HCT116 (cell line): ENCODE results near the gene ZNF837. TPM values are rescaled to one million over a fixed set of nuclear protein-coding genes. Genes with fewer than 3 reads are reported as not detected.

Experiments
- ATAC-seq: fragments of 200-7000 bp; cut with Tn5 transposase; 2 replicates; pipeline ENCODE4 v1.9.1; 2020; ENCODE audit warnings: mild to moderate bottlenecking, moderate library complexity
- BruUV-seq: library from RNA; stranded (reverse); fragments of 400-500 nt; replicated peaks from 2 replicates; lab custom pipeline; 2021; lab: Mats Ljungman, UMichigan
- CTCF ChIA-PET: fragments of 300-600 bp; sonication (Branson Sonifier 250); formaldehyde crosslinking; loops from one replicate; lab custom pipeline; 2021; ENCODE audit warnings: antibody characterized with exemption; lab: Charles Lee
- POLR2A ChIA-PET: fragments of 300-600, 350-600 bp; sonication (Branson Sonifier 250); formaldehyde crosslinking; loops from one replicate; lab custom pipeline; 2021; ENCODE audit warnings: antibody characterized with exemption; lab: Charles Lee
- RAD21 ChIA-PET, 2 experiments: fragments of 300-600 bp; sonication (Branson Sonifier 250); formaldehyde crosslinking; loops; one replicate each; lab custom pipeline; 2023; ENCODE audit warnings: low total read pairs in 2 of 2; ENCODE audit not compliant: uncharacterized antibody in 2 of 2, unreplicated experiment in 2 of 2, low non-redundant PET in 1 of 2; lab: Charles Lee
- DNase-seq: peaks from one replicate; pipeline ENCODE4 v3.0.0-alpha.2; 2010; ENCODE audit warnings: low read depth, low spot score
- H2AFZ ChIP-seq: fragments of 200-600 bp; shearing (Covaris generic), sonication (generic); 2 replicates; pipeline ENCODE4 v1.6.1; 2017; ENCODE audit warnings: low read depth, mixed run types, mixed read lengths, antibody characterized with exemption, low read length; ENCODE audit not compliant: poor library complexity, severe bottlenecking
- H3K27ac ChIP-seq: 2 replicates; pipeline ENCODE4 v1.5.1; 2012; ENCODE audit warnings: low read depth, low read length
- H3K27me3 ChIP-seq: fragments of 200-600 bp; sonication (generic); 2 replicates; pipeline ENCODE4 v1.6.1; 2016; ENCODE audit warnings: mixed run types, low read length, mixed read lengths; ENCODE audit not compliant: insufficient read depth
- H3K36me3 ChIP-seq, 2 experiments: fragments of 200-500 bp in 1 of 2; fragments of 200-600 bp in 1 of 2; sonication (Bioruptor generic) in 1 of 2; sonication (generic) in 1 of 2; 2 replicates each; pipeline versions ENCODE4 v1.5.1 to v1.6.1; 2014 to 2016; ENCODE audit warnings: low read length in 2 of 2, inconsistent platforms in 1 of 2, mixed read lengths in 1 of 2, mixed run types in 1 of 2; ENCODE audit not compliant: insufficient read depth in 2 of 2, control insufficient read depth in 1 of 2
- H3K4me1 ChIP-seq, 2 experiments: fragments of 200-600 bp in 1 of 2; sonication (generic) in 1 of 2; 2 replicates each; pipeline versions ENCODE4 v1.5.1 to v1.6.1; 2012 to 2017; ENCODE audit warnings: low read length in 2 of 2, inconsistent platforms in 1 of 2, mild to moderate bottlenecking in 1 of 2, mixed read lengths in 1 of 2, mixed run types in 1 of 2, moderate library complexity in 1 of 2; ENCODE audit not compliant: insufficient read depth in 2 of 2, control insufficient read depth in 1 of 2
- H3K4me2 ChIP-seq: fragments of 200-600 bp; sonication (generic); 2 replicates; pipeline ENCODE4 v1.6.1; 2017; ENCODE audit warnings: mixed run types, low read length, mixed read lengths
- H3K4me3 ChIP-seq, 2 experiments: fragments of 200-600 bp in 1 of 2; sonication (generic) in 1 of 2; replicated peaks in 1 of 2; 2 replicates each; pipeline ENCODE4 v1.5.1; 2011 to 2016; ENCODE audit warnings: low read length in 2 of 2, control low read depth in 1 of 2, low read depth in 1 of 2, mild to moderate bottlenecking in 1 of 2, mixed read lengths in 1 of 2, mixed run types in 1 of 2
- H3K79me2 ChIP-seq: fragments of 200-600 bp; sonication (generic); 2 replicates; pipeline ENCODE4 v1.6.1; 2017; ENCODE audit warnings: mild to moderate bottlenecking, mixed run types, low read length, moderate library complexity, mixed read lengths; ENCODE audit not compliant: insufficient read depth
- H3K9ac ChIP-seq: fragments of 200-600 bp; sonication (generic); 2 replicates; pipeline ENCODE4 v1.6.1; 2016; ENCODE audit warnings: low read length, mixed read lengths
- H3K9me2 ChIP-seq: fragments of 200-600 bp; sonication (generic), shearing (Covaris generic); 2 replicates; pipeline ENCODE4 v1.6.1; 2017; ENCODE audit warnings: mixed run types, mild to moderate bottlenecking, moderate library complexity; ENCODE audit not compliant: insufficient read depth
- H3K9me3 ChIP-seq, 2 experiments: fragments of 200-500 bp in 1 of 2; fragments of 200-600 bp in 1 of 2; sonication (Bioruptor generic) in 1 of 2; sonication (generic) in 1 of 2; 2 replicates each; pipeline ENCODE4 v1.6.1; 2014 to 2017; ENCODE audit warnings: low read length in 2 of 2, mixed read lengths in 2 of 2, inconsistent platforms in 1 of 2, low read depth in 1 of 2, mild to moderate bottlenecking in 1 of 2, mixed run types in 1 of 2, moderate library complexity in 1 of 2; ENCODE audit not compliant: control insufficient read depth in 1 of 2, insufficient read depth in 1 of 2
- H4K20me1 ChIP-seq: fragments of 200-600 bp; sonication (generic), shearing (Covaris generic); 2 replicates; pipeline ENCODE4 v1.6.1; 2017; ENCODE audit warnings: mixed run types, mild to moderate bottlenecking, moderate library complexity; ENCODE audit not compliant: insufficient read depth
- ATF3 ChIP-seq: IDR thresholded peaks from 2 replicates; pipeline ENCODE4 v1.6.1; 2012
- CBX3 ChIP-seq: IDR thresholded peaks from 2 replicates; pipeline ENCODE4 v1.6.1; 2012; ENCODE audit warnings: low read depth
- CEBPB ChIP-seq: IDR thresholded peaks from 2 replicates; pipeline ENCODE4 v1.6.1; 2012; ENCODE audit warnings: low read depth
- CTCF ChIP-seq, 3 experiments: fragments of 200-600 bp in 1 of 3; sonication (generic) in 1 of 3; IDR thresholded peaks in 2 of 3; conservative IDR thresholded peaks in 1 of 3; 2 replicates each; pipeline ENCODE4 v1.5.1; 2012 to 2017; ENCODE audit warnings: low read depth in 2 of 3, low read length in 2 of 3, antibody characterized with exemption in 1 of 3, borderline replicate concordance in 1 of 3, control low read depth in 1 of 3, mild to moderate bottlenecking in 1 of 3, mixed read lengths in 1 of 3, mixed run types in 1 of 3, moderate library complexity in 1 of 3; ENCODE audit not compliant: insufficient read depth in 1 of 3
- EGR1 ChIP-seq: IDR thresholded peaks from 2 replicates; pipeline ENCODE4 v1.6.1; 2012; ENCODE audit warnings: low read depth
- ELF1 ChIP-seq: IDR thresholded peaks from 2 replicates; pipeline ENCODE4 v1.6.1; 2012; ENCODE audit warnings: low read depth, borderline replicate concordance
- EZH2 ChIP-seq: fragments of 200-600 bp; sonication (generic); IDR thresholded peaks from 2 replicates; pipeline ENCODE4 v1.6.1; 2017; ENCODE audit warnings: antibody characterized with exemption, mixed run types
- FOSL1 ChIP-seq: IDR thresholded peaks from 2 replicates; pipeline ENCODE4 v1.6.1; 2012; ENCODE audit warnings: low read depth
- JUND ChIP-seq: IDR thresholded peaks from 2 replicates; pipeline ENCODE4 v1.6.1; 2012
- POLR2A ChIP-seq: IDR thresholded peaks from 2 replicates; pipeline ENCODE4 v1.7.0; 2011; ENCODE audit warnings: borderline replicate concordance; ENCODE audit not compliant: insufficient read depth, insufficient read length; ENCODE audit errors: extremely low read depth
- POLR2AphosphoS5 ChIP-seq: IDR thresholded peaks from 2 replicates; pipeline ENCODE4 v1.6.1; 2011; ENCODE audit warnings: mild to moderate bottlenecking, low read depth, low read length, moderate library complexity
- REST ChIP-seq: IDR thresholded peaks from 2 replicates; pipeline ENCODE4 v1.6.1; 2012; ENCODE audit warnings: low read depth
- SIN3A ChIP-seq: IDR thresholded peaks from 2 replicates; pipeline ENCODE4 v1.6.1; 2012; ENCODE audit warnings: low read depth
- SP1 ChIP-seq: IDR thresholded peaks from 2 replicates; pipeline ENCODE4 v1.6.1; 2012; ENCODE audit warnings: low read depth
- SRF ChIP-seq: IDR thresholded peaks from 2 replicates; pipeline ENCODE4 v1.6.1; 2012; ENCODE audit warnings: low read depth
- YY1 ChIP-seq: IDR thresholded peaks from 2 replicates; pipeline ENCODE4 v1.6.1; 2011; ENCODE audit warnings: low read length, low read depth, moderate library complexity, mild to moderate bottlenecking; ENCODE audit not compliant: insufficient replicate concordance; ENCODE audit errors: extremely low read depth
- ZFX ChIP-seq: fragments of 450-650 bp; IDR thresholded peaks from 2 replicates; pipeline ENCODE4 v1.6.1; 2017
- ZNF274 ChIP-seq: fragments of 200-500 bp; sonication (Bioruptor generic); IDR thresholded peaks from 2 replicates; pipeline ENCODE4 v1.6.1; 2014; ENCODE audit warnings: mild to moderate bottlenecking, low read depth, low read length, inconsistent platforms
- intact Hi-C: fragments of 100-400 bp; cut with micrococcal nuclease; formaldehyde crosslinking; loops from 2 replicates; pipeline ENCODE4 v1.10.0; 2022
- total RNA-seq: library from RNA; stranded (reverse); gene quantifications from one replicate; pipeline ENCODE4 v1.2.1, GENCODE V29; 2021; ENCODE audit not compliant: unreplicated experiment

ZNF837 gene
- total RNA-seq, 1 experiment from 2014 or later: 3.2 TPM

GRCh38 chr19:58335630-58336029 lies 45.2 kb downstream of the ZNF837 start:
- POLR2A ChIA-PET: no interaction called here
- no peak for TF ChIP-seq YY1
- TF ChIP-seq CEBPB: no peak
- TF ChIP-seq EZH2: no peak
- TF ChIP-seq ELF1: no peak
- no peak for TF ChIP-seq SIN3A
- no peak for TF ChIP-seq ATF3
- TF ChIP-seq EGR1: no peak
- no peak for TF ChIP-seq SRF
- Histone ChIP-seq H2AFZ (no peak overlapping the region), H4K20me1 (no peaks in the 10 kb centered on the region), H3K4me1 (peaks cover 0 to 1% of the 10 kb centered on the region in 2 experiments; a peak in 1 of 4 replicates), H3K4me2 (no peak overlapping the region), H3K27me3 (no peaks in the 10 kb centered on the region), H3K4me3 (no peak overlapping the region), H3K79me2 (no peaks in the 10 kb centered on the region), H3K36me3 (peaks cover 0 to 21% of the 10 kb centered on the region in 2 experiments; a peak in 1 of 4 replicates), H3K9me2 (no peaks in the 10 kb centered on the region), H3K27ac (no peak overlapping the region), H3K9ac (no peak overlapping the region), H3K9me3 (peaks cover 0 to 4% of the 10 kb centered on the region in 2 experiments; a peak in 1 of 4 replicates)
- intact Hi-C loops: no loop called here
- ATAC-seq (no peak), DNase-seq (no peak)
- RAD21 ChIA-PET: no interaction called here
- no TSS peak for BruUV-seq
- CTCF ChIA-PET: no interaction called here

GRCh38 chr19:58334691-58335249 lies 46.1 kb downstream of the ZNF837 start:
- Histone ChIP-seq H3K9me2 (no peaks in the 10 kb centered on the region), H3K9me3 (peaks cover 0 to 4% of the 10 kb centered on the region in 2 experiments; a peak in 1 of 4 replicates), H3K9ac (no peak overlapping the region), H3K79me2 (no peaks in the 10 kb centered on the region), H2AFZ (no peak overlapping the region), H3K36me3 (peaks cover 0 to 21% of the 10 kb centered on the region in 2 experiments; a peak in 1 of 4 replicates), H3K27me3 (no peaks in the 10 kb centered on the region), H4K20me1 (no peaks in the 10 kb centered on the region), H3K27ac (no peak overlapping the region), H3K4me2 (no peak overlapping the region), H3K4me3 (no peak overlapping the region), H3K4me1 (peaks cover 0 to 7% of the 10 kb centered on the region in 2 experiments; a peak in 2 of 4 replicates)
- intact Hi-C loops: no loop called here
- ATAC-seq (no peak), DNase-seq (no peak)
- CTCF ChIA-PET: no interaction called here
- RAD21 ChIA-PET: no interaction called here
- POLR2A ChIA-PET: no interaction called here
- no TSS peak for BruUV-seq
- TF ChIP-seq POLR2AphosphoS5 (no peak), ZFX (no peak), SRF (no peak), POLR2A (no peak), ZNF274 (no peak), CBX3 (no peak), SP1 (no peak), CTCF (IDR thresholded peaks at IDR 0.05 in 2 of 3, conservative IDR thresholded peaks at IDR 0.05 in 1 of 3; ENCODE audit: borderline replicate concordance in 1 of 3, insufficient read depth in 1 of 3, low read depth in 2 of 3, low read length in 2 of 3) (no peak), JUND (no peak), REST (no peak), CEBPB (no peak), FOSL1 (no peak)
